HG03457 (cell line): ENCODE measurements around the gene UNK.
"Not testable (repeated sequence)": the region's sequence is repeated elsewhere in the genome, so short reads cannot be mapped to it uniquely, and the experiment has no call there.

Experiments
- ATAC-seq: cut with Tn5 transposase; IDR thresholded peaks from one replicate; pipeline ENCODE4 v1.9.1; 2021; ENCODE audit warnings: moderate number of reproducible peaks; ENCODE audit not compliant: unreplicated experiment

UNK gene

GRCh38 chr17:75773121-75773807 lies 11.3 kb upstream of the UNK start:
- no peak for ATAC-seq

GRCh38 chr17:75773808-75774470 lies 10.7 kb upstream of the UNK start:
- no peak for ATAC-seq

- ATAC-seq: no peak
Measured at GRCh38 chr17:75774471-75774990, 10.1 kb upstream of the UNK start.

- no peak for ATAC-seq
Measured at GRCh38 chr17:75774991-75775668, 9.5 kb upstream of the UNK start.

GRCh38 chr17:75776386-75777295 lies 8.0 kb upstream of the UNK start:
- no peak for ATAC-seq

GRCh38 chr17:75777296-75777922 lies 7.2 kb upstream of the UNK start:
- no peak for ATAC-seq

- not testable (repeated sequence) for ATAC-seq
Measured at GRCh38 chr17:75778066-75778860, 6.3 kb upstream of the UNK start.

GRCh38 chr17:75778861-75779249 lies 5.8 kb upstream of the UNK start:
- ATAC-seq: peak; percentile 4

GRCh38 chr17:75779250-75779986 lies 5.2 kb upstream of the UNK start:
- peak; percentile 60 for ATAC-seq

GRCh38 chr17:75779987-75780889 lies 4.4 kb upstream of the UNK start:
- no peak for ATAC-seq

- ATAC-seq: no peak
Measured at GRCh38 chr17:75783069-75783783, 1.4 kb upstream of the UNK start.

- ATAC-seq: no peak
Measured at GRCh38 chr17:75783803-75784472, 668 bp upstream of the UNK start.

GRCh38 chr17:75785016-75785890 lies 647 bp downstream of the UNK start:
- peak; percentile 30 for ATAC-seq

- no peak for ATAC-seq
Measured at GRCh38 chr17:75791254-75791653, 6.6 kb downstream of the UNK start.

GRCh38 chr17:75793460-75793859 lies 8.9 kb downstream of the UNK start:
- ATAC-seq: no peak
